Measurements from ENCODE around the gene PGAP1.

The PGAP1 gene

GRCh38 chr2:196927376-196928225, 1.1 kb upstream of the PGAP1 start:
- peak overlapping the region; percentile 62 for H3K27ac ChIP-seq
- no peak for TF ChIP-seq ZFX (IDR thresholded peaks at IDR 0.05)

- peak overlapping the region; percentile 62 for H3K27ac ChIP-seq
- TF ChIP-seq, protein P1, sequence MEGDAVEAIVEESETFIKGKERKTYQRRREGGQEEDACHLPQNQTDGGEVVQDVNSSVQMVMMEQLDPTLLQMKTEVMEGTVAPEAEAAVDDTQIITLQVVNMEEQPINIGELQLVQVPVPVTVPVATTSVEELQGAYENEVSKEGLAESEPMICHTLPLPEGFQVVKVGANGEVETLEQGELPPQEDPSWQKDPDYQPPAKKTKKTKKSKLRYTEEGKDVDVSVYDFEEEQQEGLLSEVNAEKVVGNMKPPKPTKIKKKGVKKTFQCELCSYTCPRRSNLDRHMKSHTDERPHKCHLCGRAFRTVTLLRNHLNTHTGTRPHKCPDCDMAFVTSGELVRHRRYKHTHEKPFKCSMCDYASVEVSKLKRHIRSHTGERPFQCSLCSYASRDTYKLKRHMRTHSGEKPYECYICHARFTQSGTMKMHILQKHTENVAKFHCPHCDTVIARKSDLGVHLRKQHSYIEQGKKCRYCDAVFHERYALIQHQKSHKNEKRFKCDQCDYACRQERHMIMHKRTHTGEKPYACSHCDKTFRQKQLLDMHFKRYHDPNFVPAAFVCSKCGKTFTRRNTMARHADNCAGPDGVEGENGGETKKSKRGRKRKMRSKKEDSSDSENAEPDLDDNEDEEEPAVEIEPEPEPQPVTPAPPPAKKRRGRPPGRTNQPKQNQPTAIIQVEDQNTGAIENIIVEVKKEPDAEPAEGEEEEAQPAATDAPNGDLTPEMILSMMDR (conservative IDR thresholded peaks at IDR 0.05), result no peak
- TF ChIP-seq ZFX (IDR thresholded peaks at IDR 0.05), result no peak
These were observed 542 bp downstream of the PGAP1 start for GRCh38 chr2:196925768-196926561.

- no peak for TF ChIP-seq ZFX (IDR thresholded peaks at IDR 0.05)
- TF ChIP-seq, protein P1 (conservative IDR thresholded peaks at IDR 0.05), result no peak
- H3K27ac ChIP-seq, result no peak overlapping the region
These were observed 1.3 kb downstream of the PGAP1 start for GRCh38 chr2:196925051-196925767.

- no peak overlapping the region for H3K27ac ChIP-seq
- TF ChIP-seq, protein P1 (conservative IDR thresholded peaks at IDR 0.05), result no peak
- TF ChIP-seq ZFX (IDR thresholded peaks at IDR 0.05), result no peak
These were observed 2.5 kb downstream of the PGAP1 start for GRCh38 chr2:196924051-196924450.

GRCh38 chr2:196918927-196919326, 7.6 kb downstream of the PGAP1 start:
- TF ChIP-seq, protein P1 (conservative IDR thresholded peaks at IDR 0.05), result no peak
- no peak for TF ChIP-seq ZFX (IDR thresholded peaks at IDR 0.05)
- no peak overlapping the region for H3K27ac ChIP-seq

DNA sequence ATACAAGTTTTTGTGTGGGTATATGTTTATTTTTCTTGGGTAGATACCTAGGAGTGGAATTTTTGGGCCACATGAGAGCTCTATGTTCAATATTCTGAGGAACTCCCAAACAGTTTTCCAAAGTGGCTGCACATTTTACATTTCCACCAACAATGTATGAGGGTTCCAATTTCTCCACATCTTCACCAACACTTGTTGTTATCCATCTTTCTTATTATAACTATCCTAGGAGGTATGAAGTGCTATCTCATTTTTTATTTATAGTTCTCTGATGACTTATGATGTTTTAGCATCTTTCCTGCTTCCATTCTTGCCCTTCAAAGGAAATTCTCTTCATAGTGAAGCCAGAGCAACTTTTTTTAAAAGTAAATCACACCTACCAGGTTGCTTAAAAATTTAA, 8.7 kb downstream of the PGAP1 start:
- TF ChIP-seq, protein P1 (conservative IDR thresholded peaks at IDR 0.05), result no peak
- TF ChIP-seq ZFX (IDR thresholded peaks at IDR 0.05), result no peak

DNA sequence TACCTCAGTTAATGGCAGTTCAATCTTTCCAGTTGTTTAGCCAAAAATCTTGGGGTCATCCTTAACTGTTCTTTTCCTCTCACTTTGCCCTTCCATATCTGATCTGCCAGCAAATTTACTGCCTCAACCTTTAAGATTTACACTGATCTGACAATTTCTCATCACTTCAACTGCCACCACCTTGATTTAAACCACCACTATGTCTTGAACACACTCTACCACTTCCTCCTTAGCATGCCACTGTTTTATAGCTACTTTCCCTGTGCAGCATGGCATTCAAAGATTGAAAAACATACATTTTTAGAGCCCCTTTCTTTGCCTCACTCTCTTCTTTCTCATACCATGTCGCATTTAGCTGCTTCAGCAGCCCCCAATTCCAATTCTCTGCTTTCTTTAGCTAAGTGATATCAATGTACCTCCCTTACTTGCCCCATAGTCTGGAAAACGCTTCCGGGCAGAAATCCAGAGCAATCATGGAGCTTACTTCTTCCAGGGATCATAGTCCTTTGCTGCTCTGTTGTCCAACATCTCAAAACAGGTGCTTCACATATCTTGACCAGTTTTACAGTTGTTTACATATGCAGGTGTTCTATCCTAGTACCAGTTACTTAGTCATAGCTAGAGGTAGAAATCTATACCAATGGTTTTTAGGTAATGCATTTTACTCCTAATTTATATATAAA, 10.9 kb downstream of the PGAP1 start:
- H3K27ac ChIP-seq, result no peak overlapping the region
- TF ChIP-seq ZFX (IDR thresholded peaks at IDR 0.05), result no peak
- TF ChIP-seq, protein P1 (conservative IDR thresholded peaks at IDR 0.05), result no peak

More for the DNA sequence above, 8.7 kb downstream of the PGAP1 start:
- no peak overlapping the region for H3K27ac ChIP-seq

Measured in C4-2B (cell line).